GM03348 (cell line): Measurements from ENCODE around the gene LSP1.
"Not testable (repeated sequence)": the region's sequence is repeated elsewhere in the genome, so short reads cannot be mapped to it uniquely, and the experiment has no call there.

Experiments
- DNase-seq: peaks from one replicate; pipeline ENCODE4 v3.0.0; 2012; ENCODE audit warnings: low spot score

Gene LSP1

DNA sequence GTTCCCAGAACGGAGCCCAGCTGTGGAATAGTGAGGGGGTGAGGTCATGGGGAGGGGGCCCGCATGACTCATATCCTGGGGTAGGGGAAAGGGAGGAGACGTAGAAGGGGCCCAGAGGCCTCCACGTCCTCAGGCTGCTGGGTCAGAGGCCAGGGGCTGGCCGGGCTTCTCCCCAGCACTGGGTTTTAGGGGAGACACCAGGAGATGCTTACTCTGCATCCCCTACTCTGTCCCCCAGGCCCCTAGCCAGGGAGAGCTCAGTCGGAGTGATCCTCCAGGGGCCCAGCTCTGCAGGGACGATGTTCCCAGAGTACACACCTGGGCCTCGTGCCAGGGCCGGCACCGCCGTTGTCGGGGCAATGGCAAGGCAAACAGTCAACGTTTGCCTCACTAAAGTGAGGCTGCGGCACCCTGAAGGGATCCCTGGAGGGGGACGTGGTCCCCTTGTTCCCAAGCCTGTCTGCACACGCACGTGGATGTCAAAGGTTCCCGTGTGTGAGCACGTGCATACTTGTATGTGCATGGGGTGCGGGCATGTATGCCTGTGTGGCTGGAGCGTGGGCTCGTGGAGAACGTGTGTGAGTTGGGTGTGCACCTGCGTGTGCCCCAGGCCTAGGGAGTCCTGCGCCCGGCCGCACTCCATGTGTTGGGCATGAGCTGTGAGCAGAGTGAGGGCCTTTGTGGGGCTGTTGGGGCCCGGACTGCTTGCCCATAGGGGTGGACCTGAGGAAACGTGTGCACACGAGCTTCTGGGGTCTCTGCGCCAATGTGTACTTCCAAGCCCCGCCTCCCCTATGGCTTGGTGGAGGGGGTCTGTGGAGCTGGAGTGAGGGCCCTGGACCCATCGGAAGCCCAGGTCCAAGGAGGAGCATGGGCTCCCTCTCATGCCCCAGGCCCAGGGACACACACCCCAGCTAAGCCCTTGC, 24.6 kb downstream of the LSP1 start:
- DNase-seq = no peak

DNA sequence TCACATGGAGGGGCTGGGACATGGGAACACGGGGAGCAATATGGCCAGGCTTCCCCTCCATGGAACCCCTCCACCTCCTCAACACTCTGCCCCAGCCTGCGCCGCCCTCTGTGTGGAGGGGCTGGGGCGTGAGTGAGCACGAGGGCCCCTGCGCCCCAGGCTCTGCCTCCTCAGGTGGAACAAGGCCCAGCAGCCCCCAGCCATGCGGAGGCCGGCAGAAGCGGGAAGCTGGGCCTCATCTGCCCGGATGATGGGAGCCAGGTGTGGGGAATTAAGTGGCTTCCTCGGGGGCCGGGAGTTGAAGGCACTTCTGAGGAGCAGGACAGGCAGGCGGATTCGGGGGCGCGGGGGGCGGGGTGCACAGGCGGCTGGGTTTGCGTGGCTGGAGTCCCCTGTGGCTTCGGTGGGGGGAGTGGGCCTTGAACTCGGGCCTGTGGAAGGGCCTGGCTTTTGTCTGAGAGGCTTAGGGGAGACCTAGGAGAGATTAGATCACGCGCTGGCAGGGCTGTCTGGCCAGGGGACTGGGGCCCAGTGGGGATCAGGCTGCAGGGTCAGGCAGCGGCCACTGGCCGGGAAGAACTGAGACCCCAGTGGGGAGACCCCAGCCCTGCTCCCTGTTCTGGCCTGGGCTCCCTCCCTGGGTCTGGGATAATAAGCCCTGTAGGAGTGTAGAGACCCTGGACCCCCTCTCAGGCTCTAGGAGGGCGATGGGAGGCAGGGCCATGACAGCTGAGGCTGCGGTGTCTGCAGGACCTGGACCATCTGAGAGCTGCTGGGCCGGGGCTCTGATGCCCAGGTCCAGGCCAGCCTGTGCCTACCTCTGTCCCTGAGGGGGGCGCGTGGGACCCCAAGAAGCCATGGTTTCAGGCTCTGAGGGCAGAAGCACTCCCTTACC, 25.5 kb downstream of the LSP1 start:
- DNase-seq = no peak

DNA sequence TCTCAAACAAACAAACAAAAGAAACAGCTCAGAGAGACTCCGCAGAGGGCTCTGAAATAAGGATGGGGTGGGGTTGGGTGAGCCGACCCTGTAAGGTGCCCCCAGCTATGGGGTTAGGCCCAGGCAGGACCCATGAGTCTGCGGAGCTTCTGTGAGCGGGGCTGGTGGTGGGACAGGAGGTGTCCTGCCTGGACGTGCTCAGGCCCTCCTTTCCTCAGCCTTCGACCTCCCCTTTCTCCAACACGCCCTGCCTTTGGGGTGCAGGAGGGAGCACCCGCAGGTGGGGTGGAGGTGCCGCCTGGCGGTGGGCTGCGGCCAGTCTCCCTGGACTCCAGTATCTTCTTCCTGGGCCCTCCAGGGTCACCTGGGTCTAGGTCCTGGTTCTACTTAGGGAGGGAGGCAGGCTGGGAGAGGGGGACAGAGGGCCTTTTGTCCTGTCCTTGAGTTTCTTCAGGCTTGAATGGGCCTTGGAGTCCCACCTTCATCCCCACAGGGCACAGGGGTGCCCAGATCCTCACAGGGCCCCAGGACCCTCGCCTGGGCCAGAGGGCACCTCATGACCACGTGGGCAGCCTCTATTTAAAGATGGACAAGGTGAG, 26.6 kb downstream of the LSP1 start:
- DNase-seq = no peak

DNA sequence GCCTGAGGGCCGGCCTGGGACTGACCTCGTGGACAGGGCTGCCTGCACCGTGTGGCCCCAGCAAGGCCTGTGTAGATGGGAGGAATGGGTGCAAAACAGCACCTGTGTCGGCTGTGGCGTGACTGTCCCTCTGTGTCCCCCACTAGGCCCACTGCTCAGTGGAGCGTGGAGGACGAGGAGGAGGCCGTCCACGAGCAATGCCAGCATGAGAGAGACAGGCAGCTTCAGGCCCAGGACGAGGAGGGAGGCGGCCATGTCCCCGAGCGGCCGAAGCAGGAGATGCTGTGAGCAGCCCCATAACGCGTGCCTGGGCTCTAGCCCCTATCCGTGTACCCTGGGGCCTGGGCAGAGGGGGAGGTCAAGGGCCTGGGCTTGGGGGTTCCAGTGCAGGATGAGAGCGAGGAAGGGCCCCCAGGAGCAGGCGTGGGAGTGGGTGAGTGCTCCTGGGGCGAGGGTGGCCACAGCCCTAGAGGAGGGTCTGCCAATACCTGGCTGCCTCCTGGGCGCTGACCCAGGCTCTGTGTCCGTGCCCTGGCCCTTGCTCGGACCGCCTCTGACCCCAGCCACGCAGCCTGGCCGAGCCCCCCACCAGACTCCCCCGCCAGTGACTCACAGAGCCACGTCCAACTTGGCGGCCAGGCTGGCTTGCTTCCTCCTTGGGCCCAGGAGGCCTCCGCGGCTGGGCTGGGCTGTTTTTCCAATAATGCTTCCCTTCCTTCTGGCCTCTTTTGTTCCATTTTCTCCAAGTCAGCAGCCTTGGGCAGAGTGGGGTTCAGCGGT, 27.2 kb downstream of the LSP1 start:
- DNase-seq = peak; percentile 63

DNA sequence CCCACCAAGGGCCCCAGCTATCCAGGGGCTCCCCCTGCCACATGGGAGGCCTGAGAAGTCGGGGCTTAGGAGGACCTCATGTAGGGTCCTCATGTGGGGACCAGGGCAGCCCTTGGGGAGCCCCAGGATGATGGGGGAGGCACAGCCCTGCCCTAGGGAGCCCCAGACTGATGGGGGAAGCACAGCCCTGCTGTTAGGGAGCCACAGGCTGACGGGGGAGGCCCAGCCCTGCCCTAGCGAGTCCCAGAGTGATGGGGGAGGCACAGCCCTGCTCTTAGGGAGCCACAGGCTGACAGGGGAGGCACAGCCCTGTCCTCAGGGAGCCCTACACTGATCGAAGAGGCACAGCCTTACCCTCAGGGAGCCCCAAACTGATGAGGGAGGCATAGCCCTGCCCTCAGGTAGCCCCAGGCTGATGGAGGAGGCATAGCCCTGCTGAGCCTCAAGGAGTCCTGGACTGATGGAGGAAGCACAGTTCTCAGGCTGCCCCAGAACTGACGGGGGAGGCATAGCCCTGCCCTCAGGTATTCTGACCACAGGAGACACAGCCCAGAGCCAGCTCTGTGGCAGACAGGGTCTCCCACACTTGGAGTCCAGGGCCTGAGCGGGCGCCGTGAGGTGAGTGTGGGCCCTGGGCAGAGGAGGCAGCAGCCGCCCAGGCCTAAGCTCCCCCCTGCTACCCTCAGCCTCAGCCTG, 28.0 kb downstream of the LSP1 start:
- DNase-seq = no peak

DNA sequence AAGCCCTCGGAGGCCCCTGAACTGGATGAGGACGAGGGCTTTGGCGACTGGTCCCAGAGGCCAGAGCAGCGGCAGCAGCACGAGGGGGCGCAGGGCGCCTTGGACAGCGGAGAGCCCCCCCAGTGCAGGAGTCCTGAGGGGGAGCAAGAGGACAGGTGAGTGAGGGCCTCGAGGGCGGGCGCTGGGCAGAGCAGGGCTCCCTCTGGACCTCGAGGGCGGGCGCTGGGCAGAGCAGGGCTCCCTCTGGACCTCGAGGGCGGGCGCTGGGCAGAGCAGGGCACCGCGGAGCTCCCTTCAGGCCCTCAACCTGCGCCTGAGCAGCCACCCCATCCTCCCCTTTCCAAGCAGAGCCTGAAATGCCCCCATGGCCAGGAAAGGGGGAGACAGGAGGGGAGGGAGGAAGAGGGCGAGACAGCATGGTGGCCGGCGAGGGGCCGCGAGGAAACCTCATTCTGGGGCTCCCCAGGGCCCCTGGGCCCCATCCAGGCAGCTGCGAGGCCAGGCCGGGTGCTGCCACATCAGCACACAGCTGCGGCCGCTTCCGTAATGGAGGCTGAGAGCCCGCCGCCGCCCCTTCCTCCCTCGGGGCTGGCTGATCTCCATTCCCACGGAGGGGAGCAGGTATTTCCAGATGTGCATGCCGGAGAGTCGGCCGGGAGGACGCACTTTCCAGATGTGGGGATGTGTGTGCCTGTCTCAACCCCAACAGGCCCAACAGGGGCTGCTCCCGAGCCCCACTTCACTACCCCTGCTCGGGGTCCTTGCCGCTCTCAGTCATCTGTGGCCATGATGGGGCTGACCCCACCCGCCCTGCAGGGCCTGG, 28.8 kb downstream of the LSP1 start:
- no peak for DNase-seq

DNA sequence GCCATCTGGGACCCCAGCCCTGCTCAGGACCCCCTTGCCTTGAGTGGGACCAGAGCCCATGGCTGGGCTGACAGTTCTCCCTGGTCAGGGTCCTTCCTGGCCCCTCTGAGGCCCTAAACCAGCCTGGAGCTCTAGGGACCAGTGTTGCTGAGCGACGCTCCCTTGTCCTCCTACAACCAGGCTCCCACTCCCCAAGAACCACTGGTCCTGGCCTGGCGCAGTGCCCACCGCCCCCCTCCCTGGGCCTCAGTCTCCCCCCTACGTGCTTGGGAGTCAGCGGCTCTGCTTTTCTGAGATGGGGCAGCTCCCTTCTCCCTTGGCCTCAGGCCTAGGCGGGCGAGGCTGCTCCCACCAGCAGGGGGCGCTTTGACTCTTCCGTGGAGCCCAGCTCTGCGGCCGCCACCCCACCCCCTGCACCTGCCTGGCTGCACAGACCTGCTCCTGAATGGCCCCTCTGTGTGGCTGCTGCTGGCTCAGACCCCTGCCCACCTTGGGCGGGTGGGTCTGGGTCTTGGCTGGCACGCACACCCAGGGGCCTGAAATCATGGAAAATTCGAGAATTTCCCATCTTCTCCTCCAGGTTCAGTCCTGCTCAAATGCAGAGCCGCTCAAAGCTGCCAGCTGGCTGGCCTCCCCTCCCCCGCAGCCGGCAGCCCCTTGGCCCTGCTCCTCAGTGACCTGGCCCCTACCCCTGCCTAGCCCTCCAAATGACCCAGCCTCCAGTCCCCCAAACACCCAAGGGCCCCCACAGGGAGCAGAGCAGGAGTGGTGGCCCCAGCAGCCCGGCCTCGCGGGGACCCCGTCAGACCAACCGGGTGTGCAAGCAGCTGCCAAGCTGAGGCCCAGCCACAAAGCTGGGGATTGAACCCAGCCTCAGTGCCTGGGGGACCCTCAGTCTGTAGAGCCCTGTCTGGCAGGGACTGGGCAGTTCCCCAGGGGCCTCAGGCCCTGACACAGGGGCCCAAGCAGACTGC, 29.7 kb downstream of the LSP1 start:
- DNase-seq = peak; percentile 93

DNA sequence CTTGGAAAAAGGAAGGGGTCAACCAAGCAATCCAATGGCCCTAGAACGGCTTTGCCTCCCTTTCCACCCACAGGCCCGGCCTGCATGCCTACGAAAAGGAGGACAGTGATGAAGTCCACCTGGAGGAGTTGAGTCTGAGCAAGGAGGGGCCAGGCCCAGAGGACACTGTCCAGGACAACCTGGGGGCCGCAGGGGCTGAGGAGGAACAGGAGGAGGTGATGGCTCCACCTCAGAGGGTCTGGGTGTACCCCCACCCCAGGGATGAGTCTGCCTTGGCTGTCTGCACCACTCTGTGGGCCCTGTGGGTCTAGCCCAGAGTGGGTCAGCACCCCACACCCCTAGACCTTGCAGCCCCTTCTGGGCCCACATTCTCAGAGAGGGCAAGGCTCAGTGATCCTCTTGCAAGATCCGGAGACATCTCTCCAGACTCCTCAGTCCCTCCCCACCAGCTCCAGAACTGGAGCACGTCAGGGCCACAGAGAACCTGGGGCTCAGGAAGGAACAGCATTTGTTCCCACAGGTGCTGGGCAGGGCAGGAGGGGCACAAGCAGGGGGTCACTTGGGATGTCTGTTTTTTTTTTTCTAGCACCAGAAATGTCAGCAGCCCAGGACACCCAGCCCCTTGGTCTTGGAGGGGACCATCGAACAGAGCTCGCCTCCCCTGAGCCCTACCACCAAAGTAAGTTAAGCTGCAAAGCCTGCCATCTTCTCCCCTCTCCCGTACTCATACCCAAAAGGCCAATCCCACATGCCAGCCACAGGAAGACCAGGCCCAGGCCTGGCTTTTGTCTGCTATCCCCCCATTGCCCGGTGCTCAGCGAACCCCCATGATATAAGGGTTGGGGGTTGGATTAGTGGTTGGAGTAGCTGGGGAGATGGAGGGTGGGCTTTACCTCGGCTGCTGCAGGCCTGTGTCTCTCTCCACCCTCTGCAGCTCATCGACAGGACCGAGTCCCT, 30.7 kb downstream of the LSP1 start:
- no peak for DNase-seq

DNA sequence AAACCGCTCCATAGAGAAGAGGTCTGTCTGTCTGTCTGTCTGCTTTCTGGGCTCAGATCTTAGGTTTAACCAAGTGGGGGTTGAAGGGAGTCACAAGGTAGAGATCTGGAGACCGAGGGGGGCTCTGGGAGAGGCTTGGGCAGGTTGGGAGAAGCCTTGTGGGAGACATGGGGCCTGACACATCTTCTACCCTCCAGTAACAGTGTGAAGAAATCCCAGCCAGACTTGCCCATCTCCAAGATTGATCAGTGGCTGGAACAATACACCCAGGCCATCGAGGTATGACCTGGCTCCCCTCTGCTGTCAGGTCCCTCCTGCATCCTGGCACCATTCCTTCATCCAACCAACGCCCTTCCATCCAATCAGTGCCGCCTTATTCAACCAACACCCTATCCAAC, 31.4 kb downstream of the LSP1 start:
- no peak for DNase-seq

DNA sequence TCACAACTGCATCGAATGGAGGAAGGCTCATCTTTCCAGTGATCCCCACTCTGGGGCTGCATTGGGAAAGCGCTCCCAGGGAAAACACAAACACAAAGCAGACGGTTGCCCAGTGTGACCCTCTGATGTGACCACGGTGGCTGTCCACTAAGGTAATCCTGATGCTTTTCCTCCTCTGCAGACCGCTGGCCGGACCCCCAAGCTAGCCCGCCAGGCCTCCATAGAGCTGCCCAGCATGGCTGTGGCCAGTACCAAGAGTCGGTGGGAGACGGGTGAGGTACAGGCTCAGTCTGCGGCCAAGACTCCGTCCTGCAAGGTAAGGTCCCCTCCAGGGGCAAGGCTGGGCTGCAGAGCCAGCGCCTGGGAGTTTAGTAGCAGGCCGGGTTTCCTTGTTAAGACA, 33.7 kb downstream of the LSP1 start:
- DNase-seq = not testable (repeated sequence)

DNA sequence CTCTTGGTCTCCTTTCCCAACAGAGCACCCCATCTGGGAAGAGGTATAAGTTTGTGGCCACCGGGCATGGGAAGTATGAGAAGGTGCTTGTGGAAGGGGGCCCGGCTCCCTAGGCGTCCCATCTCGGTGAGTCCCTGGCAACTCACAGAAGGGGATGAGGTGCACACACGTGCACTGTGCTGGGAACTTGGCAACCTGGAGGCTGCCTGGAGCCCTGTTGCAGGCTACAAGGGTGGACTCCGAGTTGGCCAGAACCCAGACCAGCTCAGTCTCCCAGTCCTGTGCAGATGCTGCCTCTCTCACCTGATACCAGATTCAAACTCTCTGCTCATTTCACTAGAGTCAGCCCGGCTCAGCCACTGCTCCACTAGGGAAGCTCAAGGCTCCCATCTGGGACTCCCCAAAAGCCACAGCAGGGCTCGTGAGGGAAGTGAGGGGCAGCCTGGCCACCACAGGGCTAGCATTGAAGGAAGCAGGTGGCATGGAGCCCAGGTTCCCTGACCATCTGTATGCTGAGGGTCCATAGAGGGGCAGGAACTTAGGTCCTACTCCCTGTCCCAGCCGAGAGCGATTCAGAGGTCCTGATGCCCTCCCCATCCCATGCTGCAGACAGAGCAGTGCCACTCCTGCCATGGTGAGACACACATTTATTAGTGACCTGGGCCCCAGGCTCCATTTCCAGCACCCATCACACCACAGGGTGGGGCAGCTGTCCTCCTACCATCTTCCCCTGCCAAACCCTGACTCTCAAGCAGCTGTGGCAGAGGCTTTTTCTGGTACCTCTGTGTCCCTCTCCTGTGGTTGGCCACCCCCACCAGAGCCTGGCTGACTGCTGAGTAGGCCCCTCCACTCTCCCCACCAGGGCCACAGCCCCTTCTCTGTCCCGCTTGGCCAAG, 34.8 kb downstream of the LSP1 start:
- no peak for DNase-seq

DNA sequence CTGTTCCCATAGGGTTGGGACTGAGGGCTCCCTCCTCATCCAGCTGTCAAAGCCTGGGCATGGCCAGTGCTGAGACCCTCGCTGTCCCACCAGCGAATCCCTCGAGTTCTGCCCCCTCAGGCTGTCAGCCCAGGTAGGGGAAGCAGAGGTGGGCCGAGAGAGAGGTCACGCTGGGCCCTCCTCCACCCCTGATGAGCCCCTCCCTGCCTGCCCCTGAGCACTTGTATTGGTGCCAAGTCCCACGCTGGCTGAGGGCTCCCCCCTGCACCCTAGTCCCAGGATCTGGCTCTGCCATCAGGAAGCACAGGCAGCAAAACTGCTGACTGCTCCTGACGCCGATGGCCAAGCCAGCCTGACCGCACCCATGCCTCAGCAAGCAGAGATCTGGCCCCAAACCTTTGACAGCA, 35.5 kb downstream of the LSP1 start:
- DNase-seq = no peak

DNA sequence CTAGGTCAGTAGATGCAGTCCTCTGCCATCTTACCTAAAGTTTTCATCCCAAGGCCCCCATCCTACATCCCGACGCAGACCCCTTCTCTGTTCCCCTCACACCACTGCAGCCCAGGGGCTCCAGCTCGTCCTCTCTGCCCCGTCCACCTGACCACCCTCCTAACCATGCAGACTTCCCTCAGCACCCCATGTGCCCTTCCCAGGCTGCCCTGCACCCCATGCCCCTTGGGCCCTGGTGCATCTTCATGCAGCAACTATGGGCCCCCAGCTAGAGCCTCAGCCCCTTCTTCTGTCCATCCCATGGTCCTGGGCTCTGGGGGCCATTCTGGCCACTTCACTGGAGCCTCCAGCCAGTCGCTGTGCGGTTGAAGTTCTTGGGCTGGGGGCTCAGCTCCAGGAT, 35.9 kb downstream of the LSP1 start:
- no peak for DNase-seq

DNA sequence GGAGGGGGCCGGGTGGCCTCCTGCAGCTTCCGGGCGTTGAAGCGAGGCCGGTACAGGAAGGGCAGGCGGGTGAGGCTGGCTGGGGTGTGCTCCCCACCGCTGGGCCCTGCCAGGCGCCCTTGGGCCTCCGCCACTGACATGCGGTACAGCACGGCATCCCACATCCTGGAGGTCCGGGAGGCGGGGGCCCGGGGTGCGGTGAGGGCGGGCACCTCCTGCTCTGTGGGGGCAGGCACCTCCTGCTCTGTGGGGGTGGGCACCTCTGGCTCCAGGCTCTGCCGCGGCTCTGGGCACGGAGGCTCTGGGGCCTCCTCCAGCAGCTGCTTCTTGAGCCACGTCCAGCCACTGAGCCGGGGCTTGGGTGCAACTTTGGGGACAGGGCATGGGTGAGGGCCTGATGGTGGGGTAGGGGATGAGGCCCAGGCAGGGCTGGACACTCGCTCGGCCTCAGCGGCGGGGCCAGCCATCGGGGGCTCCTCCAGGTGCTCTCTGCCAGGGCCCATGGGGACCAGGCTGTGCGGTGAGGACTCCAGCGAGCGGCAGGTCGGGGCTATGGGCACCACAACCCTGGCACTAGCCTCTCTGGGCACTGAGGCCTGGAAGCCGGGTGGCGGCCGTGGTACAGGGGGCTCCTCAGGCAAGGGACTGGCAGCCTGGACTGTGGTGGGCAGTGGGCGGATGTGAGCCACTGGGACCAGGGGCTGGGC, 36.5 kb downstream of the LSP1 start:
- no peak for DNase-seq

DNA sequence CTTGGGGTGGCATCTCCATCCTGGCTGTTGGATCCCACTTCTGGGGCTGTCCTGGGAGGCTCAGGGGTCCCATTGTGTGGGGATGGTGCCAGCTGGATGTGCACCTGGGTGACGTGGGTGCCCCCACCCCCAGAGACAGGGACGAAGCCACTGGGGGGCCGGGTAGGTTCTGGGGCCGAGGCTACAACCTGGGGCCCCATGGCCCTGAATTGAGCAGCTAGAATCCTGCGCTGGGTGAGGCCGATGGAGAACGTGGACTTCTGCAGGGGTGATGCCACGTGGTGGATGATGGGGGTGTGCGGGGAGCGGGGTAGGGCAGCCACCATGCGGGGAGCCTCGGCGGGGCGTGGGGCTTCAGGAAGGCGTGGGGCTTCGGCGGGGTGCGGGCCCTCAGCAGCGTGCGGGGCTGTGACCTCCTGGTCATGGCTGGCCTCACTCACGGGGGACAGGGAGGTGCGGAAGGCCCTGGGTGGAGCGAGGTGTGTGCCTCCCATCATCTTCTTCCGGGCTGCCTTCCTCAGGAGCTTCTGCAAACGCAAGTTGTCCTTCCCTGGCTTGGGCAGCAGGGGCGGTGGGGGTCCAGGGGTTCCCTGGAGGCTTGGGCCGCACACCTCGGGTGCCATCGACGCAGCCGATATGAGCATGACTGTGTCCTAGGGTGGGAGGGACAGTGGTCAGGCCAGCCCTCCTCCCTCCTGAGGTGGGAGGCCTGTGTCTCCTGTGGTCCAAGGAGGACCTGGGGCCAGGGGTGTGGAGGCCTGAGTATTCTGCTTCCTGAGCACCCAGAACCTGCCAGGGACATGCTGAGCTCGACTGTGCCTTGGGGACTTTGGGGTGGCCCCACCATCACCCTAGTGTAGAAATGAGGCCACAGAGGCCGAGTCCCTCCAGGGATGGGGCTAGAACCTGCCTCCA, 37.3 kb downstream of the LSP1 start:
- DNase-seq = no peak
